GM21723 (cell line): ENCODE measurements around the gene TMEM167A.

Experiments used
- ATAC-seq: cut with Tn5 transposase; IDR thresholded peaks from one replicate; pipeline ENCODE4 v1.9.1; 2021; ENCODE audit warnings: mild to moderate bottlenecking, moderate library complexity; ENCODE audit not compliant: unreplicated experiment

The TMEM167A gene, protein sequence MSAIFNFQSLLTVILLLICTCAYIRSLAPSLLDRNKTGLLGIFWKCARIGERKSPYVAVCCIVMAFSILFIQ

DNA sequence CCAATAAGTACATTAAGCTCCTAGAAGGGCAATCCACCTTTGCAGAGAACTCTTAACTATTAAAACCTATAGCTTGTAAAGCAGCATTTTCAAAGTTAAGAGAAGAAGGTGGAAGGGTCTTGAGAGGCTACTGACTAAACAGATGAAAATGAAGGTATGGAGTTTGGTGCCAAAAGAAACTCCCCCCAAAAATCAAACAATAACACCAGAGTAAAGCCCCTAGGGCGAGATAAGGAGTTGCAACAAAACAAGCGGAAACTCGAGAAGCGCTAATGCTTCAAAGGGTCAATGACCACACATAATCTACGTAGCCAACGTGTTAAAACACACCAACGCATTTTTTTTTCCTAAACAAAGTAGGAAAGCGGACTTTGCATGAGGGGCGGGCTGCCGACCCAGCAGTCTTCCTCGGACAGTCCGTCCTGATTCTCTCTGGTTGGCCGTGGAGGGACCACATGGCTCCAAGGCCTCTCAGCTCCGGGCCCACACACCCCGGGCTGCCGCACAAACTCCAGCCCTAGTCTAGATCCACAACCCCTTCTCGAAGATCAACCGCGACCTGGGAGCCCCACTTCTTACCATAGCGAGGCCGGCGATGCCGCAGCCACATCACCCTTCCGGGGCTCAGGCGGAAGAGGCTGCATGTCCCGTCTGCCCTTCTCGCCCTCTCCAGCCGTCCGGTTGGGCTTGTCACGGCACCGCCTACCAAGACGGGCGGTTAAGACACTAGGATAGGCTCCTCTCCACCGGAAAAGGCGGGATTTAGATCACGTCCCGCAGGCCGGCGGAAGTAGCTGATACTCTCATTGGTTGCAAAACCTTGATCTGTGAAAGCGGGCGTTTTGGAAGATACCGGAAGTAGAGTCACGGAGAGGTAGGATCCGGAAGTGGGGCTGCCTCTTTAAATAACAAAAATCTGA is at the start of gene TMEM167A, which contains the start of gene XRCC4:
TMEM167A (minus strand) TSS at position 653 of the 920 bp plus-strand sequence; CDS start at position 582, 71 bp downstream.
XRCC4 (plus strand) TSS at position 806 of the 920 bp plus-strand sequence. CDS start 27,373 bp downstream, outside the sequence.
- peak; percentile 99 for ATAC-seq

DNA sequence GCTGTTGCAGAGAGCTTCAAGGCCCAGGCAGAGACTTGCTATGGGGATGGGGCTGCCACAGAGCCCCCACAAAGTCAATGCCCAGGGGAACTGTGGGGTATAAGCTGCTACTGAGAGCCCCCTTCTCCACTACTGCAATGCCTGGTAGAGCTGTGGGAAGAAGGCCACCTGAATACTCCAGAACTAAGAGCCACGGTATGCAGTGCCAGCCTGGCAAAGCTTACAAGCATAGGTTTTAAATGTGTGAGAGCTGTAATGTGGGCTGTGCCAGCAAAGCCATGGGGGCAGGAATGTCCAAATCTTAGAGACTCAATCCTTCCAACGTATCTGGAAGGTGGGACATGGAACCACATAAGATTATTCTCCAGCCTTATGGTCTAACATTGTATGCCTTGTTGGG is 49.3 kb upstream of the TMEM167A start:
- no peak for ATAC-seq

DNA sequence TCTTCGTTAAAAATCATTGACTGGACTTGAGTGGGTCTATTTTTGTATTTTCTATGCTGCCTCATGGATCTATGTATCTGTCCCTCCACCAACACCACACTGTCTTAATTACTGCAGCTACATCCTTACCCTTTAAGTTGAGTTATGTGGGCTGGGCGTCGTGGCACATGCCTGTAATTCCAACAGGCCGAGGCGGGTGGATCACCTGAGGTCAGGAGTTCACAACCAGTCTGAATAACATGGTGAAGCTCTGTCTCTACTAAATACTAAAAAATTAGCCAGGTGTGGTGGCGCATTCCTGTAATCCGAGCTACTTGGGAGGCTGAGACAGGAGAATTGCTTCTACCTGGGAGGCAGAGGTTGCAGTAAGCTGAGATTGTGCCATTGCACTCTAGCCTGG is 48.4 kb upstream of the TMEM167A start:
- no peak for ATAC-seq

DNA sequence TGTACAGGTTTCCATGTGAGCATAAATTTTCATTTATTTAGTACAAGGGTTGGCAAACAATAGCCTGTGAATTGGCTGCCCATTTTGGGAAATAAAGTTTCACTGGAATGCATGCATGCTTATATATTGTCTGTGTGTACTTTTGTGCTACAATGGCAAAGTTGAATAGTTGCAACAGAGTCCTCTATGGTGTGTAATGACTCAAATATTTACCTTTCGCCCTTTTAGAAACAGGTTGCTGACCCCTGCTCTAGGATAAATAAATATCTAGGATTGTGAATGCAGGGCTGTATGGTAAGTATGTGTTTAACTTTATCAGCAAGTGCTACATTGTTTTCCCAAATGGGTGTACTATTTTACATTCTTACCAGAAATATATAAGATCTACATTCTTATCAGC is 47.4 kb upstream of the TMEM167A start:
- ATAC-seq: no peak

DNA sequence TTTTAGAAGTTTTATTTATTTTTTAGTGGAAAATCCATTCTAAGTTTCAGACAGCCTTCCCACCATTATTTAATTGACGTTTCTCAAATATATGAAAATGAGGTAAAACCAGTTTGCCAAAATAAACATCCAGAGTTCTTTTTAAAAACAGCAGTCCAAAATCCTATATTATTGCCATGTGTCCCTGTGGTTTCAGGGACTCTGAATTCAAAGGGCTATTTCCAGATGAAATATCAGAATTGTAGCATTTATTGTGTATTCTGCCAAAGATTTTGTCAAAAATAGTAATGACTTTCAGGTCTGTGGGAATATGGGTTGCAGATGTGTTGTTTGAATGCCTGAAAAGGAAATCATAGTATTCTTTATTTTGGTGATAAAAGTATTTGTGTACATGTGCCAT is 41.8 kb upstream of the TMEM167A start:
- ATAC-seq: no peak

DNA sequence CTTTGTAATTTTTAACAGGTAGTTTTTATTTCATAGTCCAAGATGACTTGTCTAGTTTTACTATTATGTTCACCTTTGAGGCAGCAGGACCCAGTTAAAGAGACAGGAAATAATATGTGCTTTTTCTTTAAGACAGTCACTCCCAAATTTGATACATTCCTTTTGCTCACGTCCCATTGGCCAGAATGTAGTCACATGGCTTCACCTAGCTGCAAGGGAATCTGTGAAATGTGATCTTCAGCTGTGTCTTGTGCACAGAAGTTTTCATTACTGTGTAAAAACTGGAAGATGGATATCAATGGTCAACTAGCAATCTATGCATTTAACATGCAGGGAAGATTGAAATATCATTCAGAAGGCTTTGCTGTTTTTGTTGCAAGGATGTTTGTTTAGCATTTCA is 41.3 kb upstream of the TMEM167A start:
- ATAC-seq: no peak

DNA sequence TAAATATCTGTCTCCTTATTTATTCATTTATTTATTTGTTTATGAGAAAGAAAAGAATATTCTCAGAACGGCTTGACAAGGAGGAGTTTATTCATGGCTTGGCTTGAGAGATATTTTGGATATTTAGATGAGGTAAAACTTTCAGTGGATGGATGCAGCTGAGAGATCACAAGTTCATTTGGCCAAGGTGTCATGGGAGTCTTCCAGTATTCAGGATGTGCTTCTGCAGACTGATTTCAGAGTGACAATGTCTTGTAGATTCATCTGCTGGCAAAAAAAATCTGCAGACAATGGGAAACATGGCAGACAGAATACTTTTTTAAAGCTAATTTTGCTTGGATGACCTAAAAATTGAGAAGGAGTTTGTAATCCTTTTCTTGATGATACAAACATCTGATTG is 38.6 kb upstream of the TMEM167A start:
- ATAC-seq: no peak

DNA sequence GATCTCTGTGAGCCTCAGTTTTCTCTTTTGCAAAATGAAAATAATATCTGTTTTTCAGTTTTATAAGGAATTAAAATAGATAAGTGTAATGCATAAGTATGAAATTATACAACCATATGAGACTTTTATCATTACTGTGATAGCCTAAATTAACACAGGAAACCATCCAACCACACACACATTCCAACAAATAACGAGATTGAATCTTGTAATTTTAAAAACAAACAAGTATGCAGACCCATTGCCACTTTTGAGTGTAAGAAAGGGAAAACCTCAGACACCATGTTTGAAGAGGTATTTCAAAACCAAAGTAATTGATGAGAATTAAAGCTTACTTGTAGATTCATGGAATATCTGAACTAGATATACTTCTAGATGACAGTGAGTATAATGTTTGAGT is 32.2 kb upstream of the TMEM167A start:
- no peak for ATAC-seq

DNA sequence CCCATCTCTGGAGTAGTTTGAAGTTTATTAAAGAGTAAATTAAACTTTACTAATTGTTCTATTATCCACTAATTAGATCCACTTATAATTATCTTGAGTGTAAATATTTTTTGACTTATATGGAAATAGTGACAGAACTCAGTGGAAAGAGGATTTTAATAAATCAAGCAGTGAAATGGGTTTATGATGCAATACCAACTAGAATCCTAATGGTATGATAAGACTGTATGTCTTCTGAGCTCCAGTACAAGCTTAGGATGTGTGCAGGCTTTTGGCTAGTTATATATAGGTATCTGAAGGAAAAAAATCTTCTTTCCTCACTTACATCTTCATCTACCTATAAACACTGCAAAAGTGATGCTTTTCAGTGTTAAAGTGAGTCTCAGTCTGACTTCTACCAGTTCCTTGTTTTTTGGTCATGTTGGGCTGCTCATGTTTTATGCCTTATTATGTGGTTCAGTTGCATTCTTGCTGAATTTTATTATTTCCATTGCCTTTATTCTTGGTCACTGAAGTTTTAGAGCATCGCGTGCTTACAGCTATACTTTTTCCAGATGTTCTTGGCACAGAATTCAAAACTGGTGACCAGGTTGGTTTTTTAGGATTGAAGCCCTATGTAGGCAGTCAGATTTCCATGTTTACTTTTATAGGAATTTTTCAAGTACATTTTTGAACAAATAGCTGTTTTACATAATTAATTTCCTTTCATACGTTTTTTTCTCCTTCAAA is 30.7 kb upstream of the TMEM167A start:
- ATAC-seq: no peak

DNA sequence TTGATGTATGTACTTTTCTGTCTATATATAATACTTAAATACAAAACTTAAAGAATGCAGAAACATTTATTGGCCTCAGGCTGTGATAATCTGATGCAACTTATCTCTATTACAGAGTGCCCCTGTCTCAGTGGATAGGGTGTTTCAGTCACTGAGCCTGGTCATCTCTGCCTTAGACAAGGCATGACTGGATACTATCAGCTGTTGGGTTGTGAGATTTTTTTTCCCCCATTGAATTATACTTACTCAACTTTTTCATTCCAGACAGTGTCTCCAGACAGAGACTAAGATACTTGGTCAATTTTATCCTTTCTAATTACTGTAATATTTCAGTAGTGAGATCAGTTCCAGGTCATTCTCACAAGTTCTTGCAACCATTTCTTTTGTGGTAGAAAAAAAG is 26.8 kb upstream of the TMEM167A start:
- no peak for ATAC-seq

DNA sequence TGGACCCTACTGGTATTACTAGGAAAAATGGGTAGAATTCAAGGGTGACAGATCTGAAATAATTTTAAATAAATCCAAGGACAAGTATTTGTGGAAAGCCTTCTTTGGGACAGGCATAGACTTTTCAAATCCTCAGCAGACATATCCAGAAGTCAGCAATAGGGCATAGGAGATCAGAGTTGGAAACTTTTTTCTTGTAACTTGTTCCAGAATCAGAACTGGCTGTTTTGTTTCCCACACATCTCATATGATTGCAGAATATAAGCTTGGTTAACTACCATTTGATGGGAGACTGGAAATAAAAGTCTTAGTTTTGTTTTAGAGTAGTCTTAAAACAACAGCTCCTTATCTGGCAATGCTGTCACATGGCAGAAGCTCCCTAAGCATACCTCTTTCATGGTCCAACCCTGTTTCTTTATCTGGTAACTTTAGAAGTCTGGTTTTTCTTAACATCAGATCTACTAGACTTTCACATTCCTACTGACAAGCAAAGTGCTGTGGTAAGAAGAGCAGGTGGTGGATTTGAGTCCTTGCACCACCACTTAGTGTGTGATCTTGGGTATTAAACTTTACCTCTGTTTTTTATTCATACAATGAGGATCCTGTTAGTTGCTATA is 25.3 kb upstream of the TMEM167A start:
- no peak for ATAC-seq

DNA sequence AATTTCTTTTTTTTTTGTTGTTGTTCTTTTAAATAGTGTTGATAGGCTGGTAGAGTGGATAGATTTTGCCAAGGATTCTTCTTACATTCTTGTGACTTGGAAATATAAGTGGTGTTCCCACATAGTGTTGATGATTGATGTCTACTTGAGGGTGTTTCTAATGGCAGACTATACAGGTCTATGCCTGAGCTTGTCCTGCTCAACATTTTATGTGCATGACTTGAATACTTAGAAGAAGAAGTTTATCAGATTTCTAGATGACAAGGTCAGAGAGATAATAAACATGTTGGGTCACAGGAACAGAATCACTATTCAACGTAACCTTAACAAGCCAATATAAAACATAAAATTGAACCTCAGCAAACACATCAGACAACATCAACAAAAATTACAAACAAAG is 24.3 kb upstream of the TMEM167A start:
- no peak for ATAC-seq

DNA sequence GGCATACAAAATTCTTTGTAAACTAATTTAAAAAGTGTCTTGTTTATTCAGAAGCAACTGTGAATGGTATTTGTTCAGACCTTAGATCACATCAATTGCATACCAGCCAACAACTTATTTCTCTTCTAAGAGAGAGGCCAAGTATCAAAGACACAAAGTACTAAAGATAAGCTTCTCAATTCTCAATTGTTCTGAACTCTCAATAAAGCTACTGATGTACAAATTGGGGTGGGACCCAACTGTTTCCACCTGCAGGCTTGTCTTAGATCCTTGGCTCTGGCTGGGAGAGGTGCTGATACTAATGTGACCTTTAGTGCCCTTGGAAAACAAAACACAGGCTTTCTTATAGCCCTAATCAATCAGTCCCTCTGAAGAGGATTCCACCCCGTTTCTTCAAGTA is 22.3 kb upstream of the TMEM167A start:
- ATAC-seq: no peak

DNA sequence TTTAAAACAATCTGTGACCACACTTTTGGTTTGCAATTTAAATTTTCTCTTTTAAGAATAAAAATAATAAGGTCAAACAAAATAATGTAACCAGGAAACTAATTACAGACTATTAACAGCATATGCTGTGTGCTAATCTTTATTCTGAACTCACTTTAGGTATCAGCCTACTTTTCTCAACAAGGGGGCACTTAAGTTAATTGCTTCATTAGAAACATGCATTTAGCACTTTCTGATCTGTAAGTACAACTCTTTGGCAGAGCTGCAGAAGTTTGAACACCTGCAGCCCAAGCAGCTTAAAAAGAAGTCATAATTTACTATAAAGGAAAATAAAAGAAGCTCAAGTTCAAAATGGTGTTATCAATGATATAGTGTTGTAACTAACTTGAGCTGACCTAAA is 21.8 kb upstream of the TMEM167A start:
- ATAC-seq: no peak

DNA sequence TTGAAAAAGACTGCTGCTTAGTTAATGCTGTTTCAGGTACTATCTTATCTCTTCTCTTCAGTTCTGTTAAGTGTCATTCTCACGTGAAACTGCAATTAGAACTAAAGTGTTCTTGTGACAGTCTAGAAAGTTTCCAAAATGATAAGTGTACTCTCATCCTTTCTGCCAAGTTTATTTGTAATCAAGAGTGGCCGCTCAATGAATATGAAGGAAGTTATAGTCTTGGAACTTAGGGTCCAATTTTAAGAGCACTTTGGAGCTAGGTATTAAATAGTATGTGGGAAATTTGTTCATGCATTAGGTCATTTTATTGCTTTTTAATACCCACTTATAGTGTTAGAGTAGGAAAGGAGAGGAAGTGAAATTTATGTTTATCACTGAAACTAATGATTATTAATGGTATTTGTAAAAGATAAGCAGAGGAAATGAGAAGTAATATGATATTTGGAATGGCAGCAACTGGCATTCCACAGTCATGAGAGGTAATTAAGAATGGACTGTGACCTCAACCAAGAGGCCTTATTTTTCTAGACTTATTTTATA is 20.6 kb upstream of the TMEM167A start:
- peak; percentile 56 for ATAC-seq

DNA sequence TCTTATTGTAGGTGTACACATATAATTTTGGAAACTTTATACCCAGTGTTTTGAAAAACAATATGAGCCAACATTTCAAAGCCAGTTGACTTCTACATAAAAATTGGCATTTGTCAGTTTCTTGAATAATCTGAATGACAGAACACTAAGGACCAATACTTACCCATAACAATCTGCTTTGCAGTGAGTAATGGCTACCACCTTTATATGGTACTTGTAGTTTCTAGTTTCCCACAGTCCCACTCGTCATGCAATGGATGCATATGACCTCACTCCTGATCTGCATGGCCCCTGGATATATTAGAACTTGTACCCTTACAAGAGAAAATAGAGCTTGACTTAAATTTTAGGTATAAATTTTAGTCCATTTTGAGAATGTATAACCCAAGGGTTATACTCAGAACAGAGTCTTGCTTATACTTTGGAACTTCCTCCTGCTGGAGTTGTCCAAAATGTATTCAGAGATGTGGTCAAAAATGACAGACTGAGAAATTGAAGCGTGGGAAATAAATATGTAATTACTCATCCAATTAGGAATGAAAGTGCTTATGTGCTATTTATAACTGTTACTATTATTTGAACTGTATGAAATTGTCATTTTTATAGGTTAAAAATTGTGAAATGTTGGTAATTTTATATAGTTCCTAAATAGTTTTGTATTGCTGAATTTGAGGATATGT is 19.6 kb upstream of the TMEM167A start:
- no peak for ATAC-seq

DNA sequence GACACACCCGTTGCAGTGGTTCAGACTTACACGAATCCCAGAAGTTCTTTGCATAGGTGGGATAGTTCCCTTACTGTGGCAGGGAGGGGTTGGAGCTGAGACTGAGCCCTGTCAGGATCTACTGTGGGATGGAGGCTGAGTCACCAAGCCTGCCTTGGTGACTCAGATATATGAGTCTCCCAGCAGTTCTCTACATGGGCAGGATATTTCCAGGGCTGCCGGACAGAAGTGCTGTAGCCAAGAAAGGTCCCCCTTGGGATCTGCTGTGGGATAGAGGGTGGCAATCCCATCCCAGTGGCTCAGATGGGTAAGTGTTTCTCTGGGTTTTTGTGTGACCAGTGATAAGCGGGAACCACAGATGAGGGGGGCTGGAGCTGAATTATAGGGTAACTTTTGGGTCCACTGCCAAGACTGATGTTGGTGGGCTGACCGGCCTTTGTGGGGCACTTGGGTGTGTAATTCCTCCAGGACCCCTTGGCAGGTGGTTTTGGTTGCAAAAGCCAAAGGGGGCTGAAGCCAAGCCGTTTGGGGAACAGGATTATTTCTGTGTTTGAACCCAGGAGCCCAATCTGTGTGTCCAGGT is 18.9 kb upstream of the TMEM167A start:
- ATAC-seq: no peak

DNA sequence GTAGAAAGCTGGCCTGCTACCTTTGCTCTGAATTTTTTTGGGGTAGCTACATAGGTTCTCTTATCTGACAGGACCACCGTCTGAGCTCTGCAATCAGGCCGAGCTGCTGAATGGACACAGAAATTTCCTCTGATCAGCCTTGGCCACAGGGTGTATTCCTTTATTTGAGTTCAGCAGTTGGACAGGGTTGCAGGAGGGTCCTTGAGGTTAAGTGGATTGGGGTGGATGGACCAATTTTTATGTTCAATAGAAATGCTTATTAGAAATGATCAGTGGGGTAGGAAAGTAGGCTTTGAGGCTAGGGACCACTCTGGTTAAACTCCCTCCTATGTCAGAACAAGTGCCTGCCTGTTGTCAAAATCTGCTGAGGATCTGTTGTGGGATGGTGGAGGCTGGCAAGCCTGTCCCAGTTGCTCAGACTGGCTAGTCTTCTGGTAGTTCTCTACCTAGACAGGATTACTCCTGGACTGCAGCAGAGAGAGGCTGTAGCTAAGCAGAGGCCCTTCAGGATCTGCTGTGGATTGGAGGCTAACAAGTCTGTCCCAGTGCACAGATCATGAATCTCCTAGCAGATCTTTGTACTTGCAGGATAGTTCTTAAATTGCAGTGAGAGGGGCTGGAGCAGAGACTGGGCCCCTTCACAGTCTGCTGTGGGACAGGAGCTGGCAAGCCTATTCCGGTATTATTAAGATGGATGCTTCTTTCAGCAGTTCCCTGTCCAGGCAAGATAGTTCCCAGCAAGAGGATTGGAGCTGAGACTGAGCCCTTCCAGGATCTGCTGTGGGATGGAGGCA is 18.2 kb upstream of the TMEM167A start:
- ATAC-seq: no peak

DNA sequence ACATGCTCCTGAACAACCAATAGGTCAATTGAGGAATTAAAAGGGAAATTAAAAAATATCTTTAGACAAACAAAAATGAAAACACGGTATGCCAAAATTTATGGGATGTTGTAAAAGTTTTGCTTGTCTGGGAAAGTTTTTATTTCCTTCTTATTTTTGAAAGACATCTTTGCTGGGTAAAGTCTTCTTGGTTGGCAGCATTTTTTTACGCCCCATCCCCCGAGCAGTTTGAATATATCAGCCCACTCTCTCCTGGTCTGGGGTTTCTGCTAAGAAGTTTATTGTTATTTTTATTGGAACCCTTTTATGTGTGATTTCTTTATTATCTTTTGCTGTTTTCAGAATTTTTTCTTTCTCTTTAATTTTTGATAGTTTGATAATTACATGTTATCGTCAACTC is 16.5 kb upstream of the TMEM167A start:
- ATAC-seq: no peak
